ENCODE measurements around the gene PAM. TPM values are rescaled to one million over a fixed set of nuclear protein-coding genes. Genes with fewer than 3 reads are reported as not detected.

Gene PAM
- total RNA-seq, 1 experiment from 2014 or later = 131 TPM

DNA sequence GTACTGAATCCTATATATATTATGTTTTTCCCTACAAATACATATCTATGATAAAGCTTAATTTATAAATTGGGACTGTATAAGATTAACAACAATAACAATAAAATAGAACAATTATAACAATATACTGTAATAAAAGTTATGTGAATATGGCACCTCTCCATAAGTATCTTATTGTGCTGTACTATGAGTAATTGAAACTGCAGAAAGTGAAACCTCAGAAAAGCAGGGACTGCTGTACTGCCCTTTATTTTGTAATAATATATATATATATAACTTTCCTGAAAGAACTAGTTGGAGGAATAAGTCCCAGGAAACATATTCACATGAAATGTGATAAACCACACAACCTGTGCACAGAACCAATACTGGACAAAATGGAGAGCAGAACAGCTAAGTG, 77.3 kb downstream of the PAM start:
- in situ Hi-C loops (cut with HindIII; ENCODE audit: low pct_unique_long_range_greater_than_20kb, low sequenced_read_pairs) = no loop called here
- Histone ChIP-seq H3K9me3 (ENCODE audit: control insufficient read depth, insufficient read depth, low read depth, low read length) (peaks cover 5% of the 10 kb centered on the region; the same call in 1 of the 2 replicates), H3K4me3 (ENCODE audit: low read depth in 2 of 2, low read length in 2 of 2) (no peak overlapping the region), H3K27ac (ENCODE audit: low read length) (no peak overlapping the region), H3K4me1 (ENCODE audit: control insufficient read depth, insufficient read depth, low read length) (no peaks in the 10 kb centered on the region), H3K36me3 (ENCODE audit: control insufficient read depth, insufficient read depth, low read length) (no peaks in the 10 kb centered on the region), H3K27me3 (ENCODE audit: control insufficient read depth, insufficient read depth, low read length) (no peaks in the 10 kb centered on the region)
- intact Hi-C loops (cut with micrococcal nuclease; ENCODE audit: unreplicated experiment) = no loop called here
- ATAC-seq (no peak), DNase-seq (ENCODE audit: low read depth, low spot score) (no peak)
- ChIA-PET CTCF (no interaction called here), POLR2A (no interaction called here)
- TF ChIP-seq, protein P1, sequence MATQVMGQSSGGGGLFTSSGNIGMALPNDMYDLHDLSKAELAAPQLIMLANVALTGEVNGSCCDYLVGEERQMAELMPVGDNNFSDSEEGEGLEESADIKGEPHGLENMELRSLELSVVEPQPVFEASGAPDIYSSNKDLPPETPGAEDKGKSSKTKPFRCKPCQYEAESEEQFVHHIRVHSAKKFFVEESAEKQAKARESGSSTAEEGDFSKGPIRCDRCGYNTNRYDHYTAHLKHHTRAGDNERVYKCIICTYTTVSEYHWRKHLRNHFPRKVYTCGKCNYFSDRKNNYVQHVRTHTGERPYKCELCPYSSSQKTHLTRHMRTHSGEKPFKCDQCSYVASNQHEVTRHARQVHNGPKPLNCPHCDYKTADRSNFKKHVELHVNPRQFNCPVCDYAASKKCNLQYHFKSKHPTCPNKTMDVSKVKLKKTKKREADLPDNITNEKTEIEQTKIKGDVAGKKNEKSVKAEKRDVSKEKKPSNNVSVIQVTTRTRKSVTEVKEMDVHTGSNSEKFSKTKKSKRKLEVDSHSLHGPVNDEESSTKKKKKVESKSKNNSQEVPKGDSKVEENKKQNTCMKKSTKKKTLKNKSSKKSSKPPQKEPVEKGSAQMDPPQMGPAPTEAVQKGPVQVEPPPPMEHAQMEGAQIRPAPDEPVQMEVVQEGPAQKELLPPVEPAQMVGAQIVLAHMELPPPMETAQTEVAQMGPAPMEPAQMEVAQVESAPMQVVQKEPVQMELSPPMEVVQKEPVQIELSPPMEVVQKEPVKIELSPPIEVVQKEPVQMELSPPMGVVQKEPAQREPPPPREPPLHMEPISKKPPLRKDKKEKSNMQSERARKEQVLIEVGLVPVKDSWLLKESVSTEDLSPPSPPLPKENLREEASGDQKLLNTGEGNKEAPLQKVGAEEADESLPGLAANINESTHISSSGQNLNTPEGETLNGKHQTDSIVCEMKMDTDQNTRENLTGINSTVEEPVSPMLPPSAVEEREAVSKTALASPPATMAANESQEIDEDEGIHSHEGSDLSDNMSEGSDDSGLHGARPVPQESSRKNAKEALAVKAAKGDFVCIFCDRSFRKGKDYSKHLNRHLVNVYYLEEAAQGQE (IDR thresholded peaks at IDR 0.05; ENCODE audit: insufficient read depth in 1 of 2, low read depth in 2 of 2, low read length in 1 of 2) = no peak
- TF ChIP-seq POLR2AphosphoS5 (IDR thresholded peaks at IDR 0.05; ENCODE audit: low read depth, low read length) (no peak), SIN3A (IDR thresholded peaks at IDR 0.05; ENCODE audit: borderline replicate concordance, insufficient read depth, low read depth, low read length) (no peak), TCF7L2 (IDR thresholded peaks at IDR 0.05; ENCODE audit: low read depth, low read length) (no peak)
- TF ChIP-seq, protein P2, sequence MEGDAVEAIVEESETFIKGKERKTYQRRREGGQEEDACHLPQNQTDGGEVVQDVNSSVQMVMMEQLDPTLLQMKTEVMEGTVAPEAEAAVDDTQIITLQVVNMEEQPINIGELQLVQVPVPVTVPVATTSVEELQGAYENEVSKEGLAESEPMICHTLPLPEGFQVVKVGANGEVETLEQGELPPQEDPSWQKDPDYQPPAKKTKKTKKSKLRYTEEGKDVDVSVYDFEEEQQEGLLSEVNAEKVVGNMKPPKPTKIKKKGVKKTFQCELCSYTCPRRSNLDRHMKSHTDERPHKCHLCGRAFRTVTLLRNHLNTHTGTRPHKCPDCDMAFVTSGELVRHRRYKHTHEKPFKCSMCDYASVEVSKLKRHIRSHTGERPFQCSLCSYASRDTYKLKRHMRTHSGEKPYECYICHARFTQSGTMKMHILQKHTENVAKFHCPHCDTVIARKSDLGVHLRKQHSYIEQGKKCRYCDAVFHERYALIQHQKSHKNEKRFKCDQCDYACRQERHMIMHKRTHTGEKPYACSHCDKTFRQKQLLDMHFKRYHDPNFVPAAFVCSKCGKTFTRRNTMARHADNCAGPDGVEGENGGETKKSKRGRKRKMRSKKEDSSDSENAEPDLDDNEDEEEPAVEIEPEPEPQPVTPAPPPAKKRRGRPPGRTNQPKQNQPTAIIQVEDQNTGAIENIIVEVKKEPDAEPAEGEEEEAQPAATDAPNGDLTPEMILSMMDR (IDR thresholded peaks at IDR 0.05) = no peak
- no TSS peak for BruUV-seq (replicated peaks)

DNA sequence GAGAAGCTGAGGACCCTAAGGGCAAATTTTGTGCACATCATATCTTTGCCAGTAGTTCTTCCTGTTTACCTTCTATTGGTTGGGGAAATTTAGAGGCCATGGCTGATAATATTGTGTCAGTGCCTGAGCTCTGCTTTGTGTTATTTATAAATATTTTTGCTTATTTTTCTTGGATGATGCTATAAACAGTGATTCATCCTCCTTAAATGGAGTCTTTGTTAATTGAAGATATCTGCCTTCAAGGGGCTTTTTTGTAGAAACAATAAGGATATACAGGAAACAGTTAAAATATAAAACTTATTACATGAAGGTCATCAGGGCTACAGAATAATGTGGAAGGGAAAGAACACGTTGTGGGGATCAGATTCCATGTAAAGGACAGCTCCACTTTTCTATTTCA, 78.0 kb downstream of the PAM start:
- CTCF ChIA-PET = no interaction called here
- no peak for DNase-seq (ENCODE audit: low read depth, low spot score)
- peaks cover 5% of the 10 kb centered on the region; the same call in 1 of the 2 replicates for H3K9me3 ChIP-seq (ENCODE audit: control insufficient read depth, insufficient read depth, low read depth, low read length)
- BruUV-seq (replicated peaks) = no TSS peak
- in situ Hi-C loops (cut with HindIII; ENCODE audit: low pct_unique_long_range_greater_than_20kb, low sequenced_read_pairs) = no loop called here
- no peaks in the 10 kb centered on the region for H3K4me1 ChIP-seq (ENCODE audit: control insufficient read depth, insufficient read depth, low read length)
- TF ChIP-seq POLR2AphosphoS5 (IDR thresholded peaks at IDR 0.05; ENCODE audit: low read depth, low read length) (no peak), SIN3A (IDR thresholded peaks at IDR 0.05; ENCODE audit: borderline replicate concordance, insufficient read depth, low read depth, low read length) (no peak), TCF7L2 (IDR thresholded peaks at IDR 0.05; ENCODE audit: low read depth, low read length) (no peak)
- TF ChIP-seq, protein P1 (IDR thresholded peaks at IDR 0.05; ENCODE audit: insufficient read depth in 1 of 2, low read depth in 2 of 2, low read length in 1 of 2) = no peak
- TF ChIP-seq, protein P2 (IDR thresholded peaks at IDR 0.05) = no peak
- H3K27ac ChIP-seq (ENCODE audit: low read length) = no peak overlapping the region
- H3K27me3 ChIP-seq (ENCODE audit: control insufficient read depth, insufficient read depth, low read length) = no peaks in the 10 kb centered on the region
- H3K36me3 ChIP-seq (ENCODE audit: control insufficient read depth, insufficient read depth, low read length) = no peaks in the 10 kb centered on the region
- POLR2A ChIA-PET = interaction anchor here (1.0 kb wide), 1 partner anchor 9 kb away, joined by 3 read pairs; no protein-coding TSS in a partner anchor
- intact Hi-C loops (cut with micrococcal nuclease; ENCODE audit: unreplicated experiment) = no loop called here
- ATAC-seq = no peak
- no peak overlapping the region for H3K4me3 ChIP-seq (ENCODE audit: low read depth in 2 of 2, low read length in 2 of 2)

Measured in Panc1 (cell line).